ENCODE measurements around the gene CCDC33. TPM values are rescaled to one million over a fixed set of nuclear protein-coding genes. Genes with fewer than 3 reads are reported as not detected.
A peak's percentile ranks its signal among the peaks of the same experiment; 100 is the strongest.

CCDC33 gene
- total and polyA plus RNA-seq, 10 of the 15 experiments (the other 5 are each of a cell fraction or from before 2014, with no cell fraction given): 0.57 to 5.8 (median 4.3) TPM

- no peak for TF ChIP-seq WRNIP1 (IDR thresholded peaks at IDR 0.05; ENCODE audit: borderline replicate concordance, low read depth, low read length)
- TF ChIP-seq ESRRA (IDR thresholded peaks at IDR 0.05; ENCODE audit: low read length): no peak
- no peak for TF ChIP-seq PBX3 (IDR thresholded peaks at IDR 0.05; ENCODE audit: insufficient replicate concordance, low read depth, low read length)
- peak; percentile 58; the same call in 1 of the 2 replicates for TF ChIP-seq PAX5 (IDR thresholded peaks at IDR 0.05; ENCODE audit: borderline replicate concordance, low read depth, low read length)
- TF ChIP-seq IKZF2 (IDR thresholded peaks at IDR 0.05): peak in 1 of 2 experiments; percentile 66; a peak in 3 of 4 replicates
- no peak for TF ChIP-seq NFYA (IDR thresholded peaks at IDR 0.05; ENCODE audit: borderline replicate concordance, low read depth, low read length)
- no peak for TF ChIP-seq BCLAF1 (IDR thresholded peaks at IDR 0.05)
- TF ChIP-seq SP1 (IDR thresholded peaks at IDR 0.05; ENCODE audit: low read depth, low read length): no peak
- peak; percentile 32; the same call in 1 of the 2 replicates for TF ChIP-seq HCFC1 (IDR thresholded peaks at IDR 0.05; ENCODE audit: low read length)
- TF ChIP-seq HDGF (IDR thresholded peaks at IDR 0.05): peak; percentile 98
- TF ChIP-seq SMARCA5 (IDR thresholded peaks at IDR 0.05): peak; percentile 99
- peak; percentile 64 for TF ChIP-seq TCF12 (IDR thresholded peaks at IDR 0.05; ENCODE audit: low read depth, low read length)
- 0 out of 2 replicates have a peak, but pooled peaks have one; percentile 7 for TF ChIP-seq YY1 (IDR thresholded peaks at IDR 0.05; ENCODE audit: low read depth, low read length)
- TF ChIP-seq RELA (IDR thresholded peaks at IDR 0.05; ENCODE audit: borderline replicate concordance, partially characterized antibody): peak; percentile 61
- TF ChIP-seq ETV6 (conservative IDR thresholded peaks at IDR 0.05 in 1 of 2, IDR thresholded peaks at IDR 0.05 in 1 of 2; ENCODE audit: borderline replicate concordance in 1 of 2, low read depth in 1 of 2): peak in 1 of 2 experiments; percentile 68; a peak in 1 of 4 replicates
- peak; percentile 81 for TF ChIP-seq POLR2A (IDR thresholded peaks at IDR 0.05; ENCODE audit: low read depth, low read length)
- peak; percentile 84 for TF ChIP-seq GATAD2B (conservative IDR thresholded peaks at IDR 0.05; ENCODE audit: low read depth)
- 0 out of 2 replicates have a peak, but pooled peaks have one; percentile 19 for TF ChIP-seq RELB (IDR thresholded peaks at IDR 0.05; ENCODE audit: low read depth)
- no peak for TF ChIP-seq ZBTB40 (IDR thresholded peaks at IDR 0.05; ENCODE audit: borderline replicate concordance)
- peak; percentile 59 for TF ChIP-seq IKZF1 (conservative IDR thresholded peaks at IDR 0.05)
Measured at GRCh38 chr15:74384881-74385643, 148.9 kb downstream of the CCDC33 start (continued).

Data from GM12878 (cell line).